ENCODE results near the gene EEF1A2.

Gene EEF1A2

GRCh38 chr20:63529861-63530787 lies 31.2 kb upstream of the EEF1A2 start:
- Mint-ChIP-seq H3K36me3 (ENCODE audit: low read depth) (no peaks in the 10 kb centered on the region), H3K9me3 (no peaks in the 10 kb centered on the region), H3K27ac (no peak overlapping the region), H3K27me3 (ENCODE audit: low read depth) (peaks cover 4% of the 10 kb centered on the region), H3K4me3 (no peak overlapping the region), H3K4me1 (no peaks in the 10 kb centered on the region)
- TF ChIP-seq, protein P1, sequence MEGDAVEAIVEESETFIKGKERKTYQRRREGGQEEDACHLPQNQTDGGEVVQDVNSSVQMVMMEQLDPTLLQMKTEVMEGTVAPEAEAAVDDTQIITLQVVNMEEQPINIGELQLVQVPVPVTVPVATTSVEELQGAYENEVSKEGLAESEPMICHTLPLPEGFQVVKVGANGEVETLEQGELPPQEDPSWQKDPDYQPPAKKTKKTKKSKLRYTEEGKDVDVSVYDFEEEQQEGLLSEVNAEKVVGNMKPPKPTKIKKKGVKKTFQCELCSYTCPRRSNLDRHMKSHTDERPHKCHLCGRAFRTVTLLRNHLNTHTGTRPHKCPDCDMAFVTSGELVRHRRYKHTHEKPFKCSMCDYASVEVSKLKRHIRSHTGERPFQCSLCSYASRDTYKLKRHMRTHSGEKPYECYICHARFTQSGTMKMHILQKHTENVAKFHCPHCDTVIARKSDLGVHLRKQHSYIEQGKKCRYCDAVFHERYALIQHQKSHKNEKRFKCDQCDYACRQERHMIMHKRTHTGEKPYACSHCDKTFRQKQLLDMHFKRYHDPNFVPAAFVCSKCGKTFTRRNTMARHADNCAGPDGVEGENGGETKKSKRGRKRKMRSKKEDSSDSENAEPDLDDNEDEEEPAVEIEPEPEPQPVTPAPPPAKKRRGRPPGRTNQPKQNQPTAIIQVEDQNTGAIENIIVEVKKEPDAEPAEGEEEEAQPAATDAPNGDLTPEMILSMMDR (IDR thresholded peaks at IDR 0.05; ENCODE audit: unreplicated experiment in 3 of 3) = no peak

DNA sequence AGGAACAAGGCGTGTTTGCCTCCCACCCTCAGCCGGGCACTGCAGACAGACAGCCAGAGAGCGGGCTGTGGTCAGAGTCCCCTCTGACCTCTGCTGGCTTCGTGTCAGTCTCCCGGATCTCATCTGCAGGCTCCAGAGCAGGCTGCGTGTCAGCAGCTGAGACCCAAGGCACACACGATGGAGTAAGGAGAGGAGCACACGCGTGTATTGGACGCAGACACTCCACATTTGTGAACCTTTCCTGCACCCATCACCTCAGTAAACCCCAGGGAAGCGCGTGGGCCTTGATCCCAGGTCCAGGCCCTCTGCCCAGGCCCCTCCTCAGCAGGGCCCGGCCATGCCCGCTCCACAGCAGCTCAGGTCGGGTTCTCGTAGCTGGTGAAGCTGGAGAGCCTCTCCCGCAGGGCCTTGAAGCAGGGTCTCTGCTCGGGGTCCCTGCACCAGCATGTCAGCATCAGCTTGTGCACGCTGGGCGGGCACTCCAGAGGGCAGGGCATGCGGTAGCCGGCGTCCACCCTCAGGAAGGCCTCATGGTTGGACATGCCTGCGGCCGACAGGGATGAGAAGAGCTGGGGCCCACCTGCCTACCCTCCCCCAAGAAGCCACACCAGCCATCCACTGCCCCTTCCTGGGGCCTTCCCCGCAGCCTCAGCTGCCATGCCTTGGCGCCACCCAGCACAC lies 30.4 kb upstream of the EEF1A2 start:
- H3K36me3 Mint-ChIP-seq (ENCODE audit: low read depth) = no peaks in the 10 kb centered on the region
- TF ChIP-seq, protein P1 (IDR thresholded peaks at IDR 0.05; ENCODE audit: unreplicated experiment in 3 of 3) = no peak

GRCh38 chr20:63527184-63527583 lies 28.3 kb upstream of the EEF1A2 start:
- no peak overlapping the region for H3K27ac Mint-ChIP-seq
- H3K27me3 Mint-ChIP-seq (ENCODE audit: low read depth) = peaks cover 4% of the 10 kb centered on the region
- peaks cover 7% of the 10 kb centered on the region for H3K4me1 Mint-ChIP-seq
- TF ChIP-seq, protein P1 (IDR thresholded peaks at IDR 0.05; ENCODE audit: unreplicated experiment in 3 of 3) = no peak
- peak overlapping the region in 1 of 3 experiments; percentile 19 for H3K4me3 Mint-ChIP-seq
- no peaks in the 10 kb centered on the region for H3K9me3 Mint-ChIP-seq
- peaks cover 13% of the 10 kb centered on the region for H3K36me3 Mint-ChIP-seq (ENCODE audit: low read depth)

More for the DNA sequence above, 30.4 kb upstream of the EEF1A2 start:
- Mint-ChIP-seq H3K4me1 (peaks cover 7% of the 10 kb centered on the region), H3K4me3 (no peak overlapping the region), H3K9me3 (no peaks in the 10 kb centered on the region), H3K27me3 (ENCODE audit: low read depth) (peaks cover 4% of the 10 kb centered on the region), H3K27ac (no peak overlapping the region)

- Mint-ChIP-seq H3K27ac (no peak overlapping the region), H3K9me3 (no peaks in the 10 kb centered on the region), H3K4me1 (peaks cover 7% of the 10 kb centered on the region), H3K4me3 (no peak overlapping the region), H3K27me3 (ENCODE audit: low read depth) (peaks cover 3% of the 10 kb centered on the region), H3K36me3 (ENCODE audit: low read depth) (peaks cover 13% of the 10 kb centered on the region)
- TF ChIP-seq, protein P1 (IDR thresholded peaks at IDR 0.05; ENCODE audit: unreplicated experiment in 3 of 3) = no peak
These were observed 27.1 kb upstream of the EEF1A2 start for GRCh38 chr20:63525971-63526370.

DNA sequence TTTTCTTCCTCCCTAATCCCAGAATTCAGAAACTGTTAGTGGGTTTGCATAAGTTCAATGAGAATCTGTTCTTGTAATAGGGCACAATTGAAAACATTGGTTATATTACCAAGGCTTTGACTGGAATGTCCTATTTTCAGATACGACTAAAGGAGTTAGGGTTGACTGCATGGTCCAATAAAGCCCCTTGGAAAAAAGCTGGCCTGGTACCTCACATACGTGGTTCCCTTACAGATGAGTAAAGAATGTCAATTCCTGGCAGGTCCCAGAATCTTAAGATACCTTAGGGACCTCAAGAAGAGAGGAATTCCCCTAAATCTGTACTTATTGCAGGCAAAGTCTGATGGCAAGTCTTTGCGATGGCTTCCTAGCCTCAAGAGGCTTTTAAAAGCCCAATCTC lies 26.3 kb upstream of the EEF1A2 start:
- Mint-ChIP-seq H3K4me3 (peak overlapping the region; percentile 54 to 76 (median 56)), H3K4me1 (peaks cover 7% of the 10 kb centered on the region), H3K9me3 (no peaks in the 10 kb centered on the region), H3K27me3 (ENCODE audit: low read depth) (no peaks in the 10 kb centered on the region), H3K36me3 (ENCODE audit: low read depth) (peaks cover 13% of the 10 kb centered on the region), H3K27ac (peak overlapping the region in 1 of 3 experiments; percentile 69)
- TF ChIP-seq, protein P1 (IDR thresholded peaks at IDR 0.05; ENCODE audit: unreplicated experiment in 3 of 3) = no peak
